Caco-2 (cell line): ENCODE results near the gene CAMK2G. TPM values are rescaled to one million over a fixed set of nuclear protein-coding genes. Genes with fewer than 3 reads are reported as not detected.
A peak's percentile ranks its signal among the peaks of the same experiment; 100 is the strongest.

Experiments
- BruUV-seq: library from RNA; stranded (reverse); fragments of 400-500 nt; replicated peaks from 2 replicates; lab custom pipeline; 2021; lab: Mats Ljungman, UMichigan
- CTCF ChIA-PET: fragments of 300-600 bp; sonication (Branson Sonifier 250); formaldehyde crosslinking; loops from one replicate; lab custom pipeline; 2022; ENCODE audit warnings: antibody characterized with exemption; lab: Charles Lee
- POLR2A ChIA-PET: fragments of 300-600 bp; sonication (Branson Sonifier 250); formaldehyde crosslinking; loops from one replicate; lab custom pipeline; 2022; ENCODE audit warnings: antibody characterized with exemption; lab: Charles Lee
- DNase-seq, 2 experiments: peaks; one replicate each; pipeline versions ENCODE4 v3.0.0 to v3.0.0-alpha.2; 2020 to 2022
- H3K27me3 ChIP-seq: replicated peaks from 2 replicates; pipeline ENCODE4 v1.6.0; 2011; ENCODE audit warnings: low read length; ENCODE audit not compliant: control insufficient read depth, insufficient read depth
- H3K36me3 ChIP-seq: 2 replicates; pipeline ENCODE4 v1.5.1; 2011; ENCODE audit warnings: low read length; ENCODE audit not compliant: control insufficient read depth, insufficient read depth
- H3K4me1 ChIP-seq: fragments of 250-450 bp; sonication (Bioruptor Pico); 2 replicates; pipeline ENCODE4 v1.5.1; 2020; ENCODE audit warnings: mild to moderate bottlenecking
- H3K4me3 ChIP-seq: 2 replicates; pipeline ENCODE4 v1.5.1; 2011; ENCODE audit warnings: low read depth, mild to moderate bottlenecking, control low read depth, low read length
- H3K9me3 ChIP-seq: fragments of 250-450 bp; sonication (Bioruptor Pico); 2 replicates; pipeline ENCODE4 v1.5.1; 2020; ENCODE audit warnings: mild to moderate bottlenecking, moderate library complexity
- H3K27ac Mint-ChIP-seq: one replicate; pipeline ENCODE4 v1.8.0; 2022; ENCODE audit warnings: mixed read lengths; ENCODE audit not compliant: unreplicated experiment
- H3K27me3 Mint-ChIP-seq: one replicate; pipeline ENCODE4 v1.8.0; 2022; ENCODE audit warnings: mixed read lengths; ENCODE audit not compliant: insufficient read depth, unreplicated experiment
- H3K36me3 Mint-ChIP-seq: one replicate; pipeline ENCODE4 v1.8.0; 2022; ENCODE audit warnings: mild to moderate bottlenecking, mixed read lengths; ENCODE audit not compliant: insufficient read depth, unreplicated experiment
- H3K4me1 Mint-ChIP-seq: one replicate; pipeline ENCODE4 v1.8.0; 2022; ENCODE audit warnings: low read depth, mixed read lengths; ENCODE audit not compliant: unreplicated experiment
- H3K4me3 Mint-ChIP-seq: one replicate; pipeline ENCODE4 v1.8.0; 2022; ENCODE audit warnings: mild to moderate bottlenecking, moderate library complexity, mixed read lengths; ENCODE audit not compliant: unreplicated experiment
- H3K9me3 Mint-ChIP-seq: one replicate; pipeline ENCODE4 v1.8.0; 2022; ENCODE audit warnings: mixed read lengths; ENCODE audit not compliant: unreplicated experiment
- intact Hi-C: fragments of 100-400 bp; cut with micrococcal nuclease; formaldehyde crosslinking; loops from one replicate; pipeline ENCODE4 v1.10.0; 2022; ENCODE audit not compliant: unreplicated experiment
- total RNA-seq: library from RNA; stranded (reverse); gene quantifications from 2 replicates; pipeline ENCODE4 v1.2.3, GENCODE V29; 2022
- TF ChIP-seq, protein P1 (sequence below), 2 experiments: fragments of 200-600 bp in 1 of 2; IDR thresholded peaks; 1 replicate in 1 of 2; 2 replicates in 1 of 2; pipeline versions ENCODE4 v1.5.1 to v1.8.0; 2011 to 2022; ENCODE audit warnings: antibody characterized with exemption in 1 of 2, control low read depth in 1 of 2, inconsistent platforms in 1 of 2, low read depth in 1 of 2, low read length in 1 of 2, mild to moderate bottlenecking in 1 of 2, moderate library complexity in 1 of 2; ENCODE audit not compliant: insufficient read depth in 1 of 2, severe bottlenecking in 1 of 2, unreplicated experiment in 1 of 2

CAMK2G gene
- total RNA-seq, 1 experiment from 2014 or later: 78.8 TPM

DNA sequence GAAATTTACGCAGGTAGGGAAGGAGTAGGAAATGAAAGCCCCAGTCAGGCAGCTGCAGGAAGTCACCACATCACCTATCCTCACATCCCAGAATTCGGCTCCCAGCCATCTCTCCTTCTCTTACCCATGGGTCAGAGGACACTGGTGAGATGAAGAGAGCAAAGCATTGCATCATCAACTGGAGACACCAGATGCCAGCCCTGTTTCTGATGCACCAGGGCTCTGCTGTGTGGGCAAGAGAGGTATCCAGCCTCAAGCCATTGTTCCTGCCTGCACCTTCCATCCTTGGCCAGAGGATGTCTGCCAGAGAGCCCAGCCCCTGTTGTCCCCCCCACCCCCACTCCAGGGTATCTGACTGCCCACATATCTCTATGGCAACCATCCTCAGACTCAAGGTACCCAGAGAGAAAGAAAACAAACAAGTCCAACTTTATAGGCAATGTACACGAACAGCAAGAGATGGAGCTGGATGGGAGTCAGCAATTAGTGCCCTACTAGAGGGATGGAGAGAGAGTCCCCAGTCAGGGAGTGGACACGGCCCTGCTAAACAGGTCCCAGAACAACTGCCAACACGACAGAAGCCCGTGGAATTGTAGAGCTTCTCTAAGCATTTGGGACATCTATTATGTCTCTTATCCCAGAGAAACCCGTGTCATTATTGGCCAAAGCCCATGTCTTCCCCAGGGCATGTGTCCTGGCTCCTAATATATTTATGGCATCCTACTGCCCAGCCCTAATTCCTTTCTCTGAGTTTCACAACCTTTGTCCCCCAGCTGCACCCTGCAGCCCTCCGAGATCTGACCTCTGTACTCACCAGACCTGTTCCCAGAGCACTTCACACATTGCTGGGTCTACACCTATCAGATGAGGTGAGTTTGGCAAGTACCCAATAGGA lies 2.8 kb downstream of the CAMK2G start:
- no peaks in the 10 kb centered on the region for H3K9me3 ChIP-seq
- H3K4me1 ChIP-seq: peaks cover 51% of the 10 kb centered on the region
- DNase-seq: peak; percentile 94 to 96
- H3K9me3 Mint-ChIP-seq: no peaks in the 10 kb centered on the region
- POLR2A ChIA-PET: interaction anchor here (1.1 kb wide), 1 partner anchor 21 kb away, joined by 3 read pairs; no protein-coding TSS in a partner anchor
- H3K27ac Mint-ChIP-seq: peak overlapping the region; percentile 80
- no TSS peak for BruUV-seq
- no peaks in the 10 kb centered on the region for H3K27me3 ChIP-seq
- H3K4me1 Mint-ChIP-seq: peaks cover 27% of the 10 kb centered on the region
- intact Hi-C loops: loop anchor here (1.0 to 10.0 kb wide), 2 partner anchors 22 to 87 kb away; partner anchors contain the start of genes CHCHD1 and ZSWIM8
- TF ChIP-seq, protein P1, sequence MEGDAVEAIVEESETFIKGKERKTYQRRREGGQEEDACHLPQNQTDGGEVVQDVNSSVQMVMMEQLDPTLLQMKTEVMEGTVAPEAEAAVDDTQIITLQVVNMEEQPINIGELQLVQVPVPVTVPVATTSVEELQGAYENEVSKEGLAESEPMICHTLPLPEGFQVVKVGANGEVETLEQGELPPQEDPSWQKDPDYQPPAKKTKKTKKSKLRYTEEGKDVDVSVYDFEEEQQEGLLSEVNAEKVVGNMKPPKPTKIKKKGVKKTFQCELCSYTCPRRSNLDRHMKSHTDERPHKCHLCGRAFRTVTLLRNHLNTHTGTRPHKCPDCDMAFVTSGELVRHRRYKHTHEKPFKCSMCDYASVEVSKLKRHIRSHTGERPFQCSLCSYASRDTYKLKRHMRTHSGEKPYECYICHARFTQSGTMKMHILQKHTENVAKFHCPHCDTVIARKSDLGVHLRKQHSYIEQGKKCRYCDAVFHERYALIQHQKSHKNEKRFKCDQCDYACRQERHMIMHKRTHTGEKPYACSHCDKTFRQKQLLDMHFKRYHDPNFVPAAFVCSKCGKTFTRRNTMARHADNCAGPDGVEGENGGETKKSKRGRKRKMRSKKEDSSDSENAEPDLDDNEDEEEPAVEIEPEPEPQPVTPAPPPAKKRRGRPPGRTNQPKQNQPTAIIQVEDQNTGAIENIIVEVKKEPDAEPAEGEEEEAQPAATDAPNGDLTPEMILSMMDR (IDR thresholded peaks at IDR 0.05; ENCODE audit: insufficient read depth in 1 of 2, low read depth in 1 of 2, low read length in 1 of 2, severe bottlenecking in 1 of 2, unreplicated experiment in 1 of 2): no peak
- CTCF ChIA-PET: interaction anchor here (0.7 to 1.8 kb wide), 5 partner anchors 8 to 85 kb away, joined by 3 to 8 read pairs (median 3); no protein-coding TSS in a partner anchor
- peaks cover 12% of the 10 kb centered on the region; the same call in 1 of the 2 replicates for H3K36me3 ChIP-seq
- H3K4me3 ChIP-seq: no peak overlapping the region
- peak overlapping the region; percentile 69 for H3K4me3 Mint-ChIP-seq
- H3K27me3 Mint-ChIP-seq: no peaks in the 10 kb centered on the region
- H3K36me3 Mint-ChIP-seq: peaks cover 62% of the 10 kb centered on the region

DNA sequence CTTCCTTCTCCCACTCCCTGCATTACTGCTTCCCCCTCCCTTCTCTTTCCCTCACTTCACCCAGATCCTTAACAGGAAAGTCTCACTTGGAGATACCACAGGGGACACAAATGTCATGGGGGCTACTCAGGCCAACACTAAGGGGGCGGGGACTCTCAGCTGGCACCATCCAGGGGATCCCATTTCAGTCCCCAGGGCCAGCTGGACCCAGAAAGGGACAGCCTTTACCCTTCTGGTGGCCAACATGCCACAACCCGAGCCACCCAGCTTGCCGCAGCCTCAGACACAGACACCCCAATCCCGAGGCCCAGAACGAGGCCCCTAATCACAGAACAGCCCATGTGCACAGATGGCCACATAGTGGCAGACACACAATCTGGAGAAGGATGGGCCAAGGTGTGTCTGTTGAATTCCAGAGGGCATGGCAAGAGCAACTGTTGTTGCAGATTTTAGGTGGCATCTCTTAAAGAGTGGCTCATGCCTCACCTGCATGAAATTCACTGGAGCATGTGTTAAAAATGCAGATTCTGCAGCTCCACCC lies 5.6 kb downstream of the CAMK2G start:
- Histone ChIP-seq H3K9me3 (no peaks in the 10 kb centered on the region), H3K4me1 (peaks cover 33% of the 10 kb centered on the region), H3K36me3 (peaks cover 13% of the 10 kb centered on the region), H3K4me3 (no peak overlapping the region), H3K27me3 (no peaks in the 10 kb centered on the region)
- ChIA-PET CTCF (no interaction called here), POLR2A (no interaction called here)
- TF ChIP-seq, protein P1 (IDR thresholded peaks at IDR 0.05; ENCODE audit: insufficient read depth in 1 of 2, low read depth in 1 of 2, low read length in 1 of 2, severe bottlenecking in 1 of 2, unreplicated experiment in 1 of 2): no peak
- Mint-ChIP-seq H3K4me1 (peaks cover 27% of the 10 kb centered on the region), H3K9me3 (no peaks in the 10 kb centered on the region), H3K36me3 (peaks cover 90% of the 10 kb centered on the region), H3K4me3 (no peak overlapping the region), H3K27ac (no peak overlapping the region), H3K27me3 (no peaks in the 10 kb centered on the region)
- DNase-seq: no peak
- intact Hi-C loops: no loop called here
- no TSS peak for BruUV-seq

DNA sequence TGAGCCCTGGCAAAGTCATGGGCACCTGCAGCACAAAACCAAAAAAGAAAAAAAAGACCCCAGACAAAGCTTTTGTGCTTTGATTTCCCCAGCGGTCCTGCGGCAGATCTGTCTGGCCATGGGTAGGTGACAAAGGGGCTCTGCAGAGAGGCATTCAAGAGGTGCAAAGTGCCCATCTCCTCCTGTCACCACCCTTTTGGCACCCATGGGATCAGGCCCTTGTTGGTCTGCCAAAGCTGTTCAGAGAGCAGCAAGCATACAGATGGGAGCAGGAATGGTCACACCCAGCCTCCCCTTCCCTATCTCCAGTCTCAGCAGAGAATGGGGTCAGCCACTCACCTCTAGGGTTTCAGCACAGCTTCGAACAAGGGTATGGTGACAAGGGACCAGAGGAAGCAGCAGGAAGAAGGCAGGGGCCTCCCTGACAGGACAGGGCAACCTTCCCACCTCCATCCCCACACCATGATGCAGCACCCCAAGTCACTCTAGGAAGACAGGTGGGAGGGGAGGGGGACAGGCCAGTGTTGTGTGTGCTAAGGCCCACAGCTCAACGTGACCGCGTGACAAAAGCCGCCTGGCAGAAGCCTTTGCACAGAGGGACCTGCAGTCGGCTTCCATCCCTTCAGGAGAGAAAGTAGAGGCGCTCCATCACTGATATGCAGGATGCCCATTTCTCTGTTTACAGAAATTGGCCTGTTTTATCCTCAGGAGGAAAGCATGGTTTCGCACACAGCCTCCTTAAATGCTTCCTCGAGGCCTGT lies 6.3 kb downstream of the CAMK2G start:
- no peak overlapping the region for H3K4me3 ChIP-seq
- ChIA-PET CTCF (no interaction called here), POLR2A (no interaction called here)
- H3K36me3 ChIP-seq: peaks cover 13% of the 10 kb centered on the region
- H3K4me1 ChIP-seq: peaks cover 30% of the 10 kb centered on the region
- no TSS peak for BruUV-seq
- intact Hi-C loops: no loop called here
- no peaks in the 10 kb centered on the region for H3K27me3 ChIP-seq
- H3K9me3 ChIP-seq: no peaks in the 10 kb centered on the region
- Mint-ChIP-seq H3K27ac (no peak overlapping the region), H3K9me3 (no peaks in the 10 kb centered on the region), H3K4me1 (peaks cover 27% of the 10 kb centered on the region), H3K27me3 (no peaks in the 10 kb centered on the region), H3K36me3 (peaks cover 95% of the 10 kb centered on the region), H3K4me3 (no peak overlapping the region)
- DNase-seq: no peak
- TF ChIP-seq, protein P1 (IDR thresholded peaks at IDR 0.05; ENCODE audit: insufficient read depth in 1 of 2, low read depth in 1 of 2, low read length in 1 of 2, severe bottlenecking in 1 of 2, unreplicated experiment in 1 of 2): no peak
